H1 (cell line): Measurements from ENCODE around the gene AFG1L. TPM values are rescaled to one million over a fixed set of nuclear protein-coding genes. Genes with fewer than 3 reads are reported as not detected.

Source experiments
- CTCF ChIA-PET: fragments of 300-600 bp; sonication (Branson Sonifier 250); formaldehyde crosslinking; loops from one replicate; lab custom pipeline; 2021; ENCODE audit not compliant: partially characterized antibody; lab: Charles Lee
- POLR2A ChIA-PET: fragments of 300-600 bp; sonication (Branson Sonifier 250); formaldehyde crosslinking; loops from one replicate; lab custom pipeline; 2021; ENCODE audit warnings: inconsistent platforms; ENCODE audit not compliant: partially characterized antibody; lab: Charles Lee
- DNase-seq, 2 experiments: peaks; one replicate each; pipeline versions ENCODE4 v3.0.0 to v3.0.0-alpha.2; 2010 to 2022; ENCODE audit warnings: low spot score in 2 of 2, low read depth in 1 of 2, mixed read lengths in 1 of 2
- FAIRE-seq: peaks from 2 replicates; lab custom pipeline; 2011; peaks lifted over from hg19 to GRCh38; lab: Jason Lieb, UNC
- H2AFZ ChIP-seq: 2 replicates; pipeline ENCODE4 v1.8.1; 2012; ENCODE audit warnings: low read length, inconsistent platforms
- H2AK5ac ChIP-seq: 2 replicates; pipeline ENCODE4 v1.6.1; 2013; ENCODE audit warnings: low read depth, low read length
- H2BK120ac ChIP-seq: replicated peaks from 2 replicates; pipeline ENCODE3; 2013; ENCODE audit warnings: low read depth, low read length, inconsistent platforms
- H2BK12ac ChIP-seq: 2 replicates; pipeline ENCODE4 v1.6.1; 2013; ENCODE audit warnings: low read depth, low read length
- H2BK15ac ChIP-seq: 2 replicates; pipeline ENCODE4 v1.6.1; 2013; ENCODE audit warnings: low read length
- H2BK20ac ChIP-seq: 2 replicates; pipeline ENCODE4 v1.6.1; 2013; ENCODE audit warnings: low read length
- H2BK5ac ChIP-seq: 2 replicates; pipeline ENCODE4 v1.6.1; 2013; ENCODE audit warnings: low read depth, low read length
- H3K14ac ChIP-seq: 2 replicates; pipeline ENCODE4 v1.6.1; 2013; ENCODE audit warnings: inconsistent platforms; ENCODE audit not compliant: insufficient read length
- H3K18ac ChIP-seq: 2 replicates; pipeline ENCODE4 v1.6.1; 2013; ENCODE audit warnings: low read length; ENCODE audit errors: extremely low read depth
- H3K23ac ChIP-seq: 2 replicates; pipeline ENCODE4 v1.6.1; 2013; ENCODE audit warnings: inconsistent platforms; ENCODE audit not compliant: insufficient read length
- H3K23me2 ChIP-seq: 2 replicates; pipeline ENCODE4 v1.6.1; 2013; ENCODE audit warnings: low read depth, low read length
- H3K27ac ChIP-seq: 2 replicates; pipeline ENCODE4 v1.6.1; 2011; ENCODE audit warnings: low read depth, low read length, inconsistent platforms
- H3K27me3 ChIP-seq, 4 experiments: replicated peaks in 1 of 4; 1 replicate in 1 of 4; 2 replicates in 3 of 4; pipeline versions ENCODE4 v1.6.1 to v1.8.1; 2011 to 2013; ENCODE audit warnings: low read length in 3 of 4, mild to moderate bottlenecking in 3 of 4, inconsistent platforms in 2 of 4, mixed read lengths in 2 of 4, moderate library complexity in 1 of 4; ENCODE audit not compliant: control insufficient read depth in 3 of 4, insufficient read depth in 3 of 4; ENCODE audit errors: extremely low read depth in 1 of 4
- H3K36me3 ChIP-seq, 4 experiments: 2 replicates each; pipeline versions ENCODE4 v1.6.1 to v1.8.1; 2011 to 2013; ENCODE audit warnings: mild to moderate bottlenecking in 4 of 4, low read length in 3 of 4, moderate library complexity in 2 of 4, control low read depth in 1 of 4, inconsistent platforms in 1 of 4; ENCODE audit not compliant: insufficient read depth in 4 of 4, control insufficient read depth in 2 of 4
- H3K4ac ChIP-seq: replicated peaks from 2 replicates; pipeline ENCODE3; 2013; ENCODE audit warnings: low read length, low read depth, mixed read lengths, inconsistent platforms; ENCODE audit not compliant: insufficient read length
- H3K4me1 ChIP-seq, 4 experiments: replicated peaks in 1 of 4; 1 replicate in 1 of 4; 2 replicates in 3 of 4; pipeline versions ENCODE4 v1.6.1 to v1.8.1; 2011 to 2013; ENCODE audit warnings: low read length in 3 of 4, inconsistent platforms in 2 of 4, mixed read lengths in 1 of 4; ENCODE audit not compliant: insufficient read depth in 4 of 4, control insufficient read depth in 3 of 4
- H3K4me2 ChIP-seq, 2 experiments: 2 replicates each; pipeline versions ENCODE4 v1.6.1 to v1.8.1; 2011 to 2013; ENCODE audit warnings: low read depth in 2 of 2, low read length in 2 of 2, control low read depth in 1 of 2, inconsistent platforms in 1 of 2, mild to moderate bottlenecking in 1 of 2; ENCODE audit not compliant: insufficient read depth in 1 of 2
- H3K4me3 ChIP-seq, 4 experiments: fragments of 200-600, 300-600 bp in 1 of 4; sonication (generic), shearing (Covaris generic), sonication (Bioruptor Twin) in 1 of 4; 2 replicates each; pipeline versions ENCODE4 v1.5.1 to v1.8.1; 2011 to 2016; ENCODE audit warnings: low read length in 4 of 4, low read depth in 3 of 4, control low read depth in 2 of 4, inconsistent platforms in 2 of 4, mild to moderate bottlenecking in 2 of 4, mixed read lengths in 1 of 4, moderate library complexity in 1 of 4; ENCODE audit not compliant: insufficient read depth in 2 of 4; ENCODE audit errors: extremely low read depth in 1 of 4
- H3K56ac ChIP-seq: replicated peaks from 2 replicates; pipeline ENCODE3; 2013; ENCODE audit warnings: low read depth, mild to moderate bottlenecking, mixed read lengths, low read length, inconsistent platforms; ENCODE audit not compliant: insufficient read length
- H3K79me1 ChIP-seq: 2 replicates; pipeline ENCODE4 v1.6.1; 2013; ENCODE audit warnings: low read depth, low read length, control low read depth
- H3K79me2 ChIP-seq, 2 experiments: 2 replicates each; pipeline versions ENCODE4 v1.6.1 to v1.8.1; 2012 to 2013; ENCODE audit warnings: low read length in 2 of 2, mild to moderate bottlenecking in 2 of 2, inconsistent platforms in 1 of 2; ENCODE audit not compliant: insufficient read depth in 2 of 2, control insufficient read depth in 1 of 2
- H3K9ac ChIP-seq, 4 experiments: replicated peaks in 1 of 4; 1 replicate in 1 of 4; 2 replicates in 3 of 4; pipeline versions ENCODE4 v1.6.1 to v1.8.1; 2011 to 2013; ENCODE audit warnings: low read depth in 3 of 4, low read length in 3 of 4, control low read depth in 2 of 4, mild to moderate bottlenecking in 2 of 4, moderate library complexity in 2 of 4, inconsistent platforms in 1 of 4; ENCODE audit errors: extremely low read depth in 1 of 4
- H3K9me3 ChIP-seq, 2 experiments: 2 replicates each; pipeline versions ENCODE4 v1.6.1 to v1.8.1; 2012 to 2013; ENCODE audit warnings: mild to moderate bottlenecking in 2 of 2, moderate library complexity in 2 of 2, control low read depth in 1 of 2, inconsistent platforms in 1 of 2, low read depth in 1 of 2, low read length in 1 of 2, mixed read lengths in 1 of 2; ENCODE audit not compliant: insufficient read depth in 2 of 2
- H4K20me1 ChIP-seq, 2 experiments: replicated peaks in 1 of 2; 2 replicates each; pipeline versions ENCODE3 to v1.8.1; 2011 to 2013; ENCODE audit warnings: inconsistent platforms in 2 of 2, low read length in 2 of 2, mild to moderate bottlenecking in 1 of 2; ENCODE audit not compliant: insufficient read depth in 2 of 2, control insufficient read depth in 1 of 2
- H4K5ac ChIP-seq: 2 replicates; pipeline ENCODE4 v1.6.1; 2013; ENCODE audit warnings: low read length, low read depth, mixed read lengths, inconsistent platforms; ENCODE audit not compliant: insufficient read length
- H4K8ac ChIP-seq: 2 replicates; pipeline ENCODE4 v1.8.0; 2013; ENCODE audit warnings: mild to moderate bottlenecking, moderate library complexity, low read length, inconsistent platforms; ENCODE audit not compliant: insufficient read depth; ENCODE audit errors: extremely low read depth
- H4K91ac ChIP-seq: replicated peaks from 2 replicates; pipeline ENCODE3; 2013; ENCODE audit warnings: low read length, mixed read lengths, inconsistent platforms; ENCODE audit not compliant: insufficient read length
- ATF2 ChIP-seq: IDR thresholded peaks from 2 replicates; pipeline ENCODE4 v1.6.1; 2012; ENCODE audit warnings: low read length, inconsistent platforms
- FOSL1 ChIP-seq: IDR thresholded peaks from 2 replicates; pipeline ENCODE4 v1.6.1; 2011; ENCODE audit warnings: mild to moderate bottlenecking, low read depth, low read length, moderate library complexity; ENCODE audit not compliant: insufficient read depth
- GABPA ChIP-seq: IDR thresholded peaks from 2 replicates; pipeline ENCODE4 v1.6.1; 2011; ENCODE audit warnings: mild to moderate bottlenecking, low read length, moderate library complexity, borderline replicate concordance; ENCODE audit not compliant: insufficient read depth
- KDM4A ChIP-seq: IDR thresholded peaks from one replicate; pipeline ENCODE4 v1.7.1; 2012; ENCODE audit warnings: low read depth, mild to moderate bottlenecking, moderate library complexity, low read length, inconsistent platforms; ENCODE audit not compliant: severe bottlenecking
- POLR2AphosphoS5 ChIP-seq: IDR thresholded peaks from 2 replicates; pipeline ENCODE4 v1.6.1; 2011; ENCODE audit warnings: low read depth, low read length
- RBBP5 ChIP-seq: IDR thresholded peaks from 2 replicates; pipeline ENCODE4 v1.7.1; 2012; ENCODE audit warnings: low read depth, mild to moderate bottlenecking, inconsistent platforms, low read length, moderate library complexity, borderline replicate concordance
- RFX5 ChIP-seq: IDR thresholded peaks from 2 replicates; pipeline ENCODE4 v1.6.1; 2011; ENCODE audit warnings: low read depth, low read length, improper control_type of control experiment, borderline replicate concordance
- RXRA ChIP-seq: IDR thresholded peaks from 2 replicates; pipeline ENCODE4 v1.6.1; 2011; ENCODE audit warnings: low read depth, mild to moderate bottlenecking, low read length, moderate library complexity; ENCODE audit not compliant: insufficient read depth
- SAP30 ChIP-seq: fragments of 300-600 bp; sonication (generic); IDR thresholded peaks from 2 replicates; pipeline ENCODE4 v1.7.1; 2012; ENCODE audit warnings: low read length, moderate library complexity, mild to moderate bottlenecking, inconsistent platforms; ENCODE audit not compliant: insufficient read depth, insufficient replicate concordance
- TAF7 ChIP-seq: optimal IDR thresholded peaks from 2 replicates; pipeline ENCODE3; 2011; ENCODE audit warnings: low read depth, mild to moderate bottlenecking, inconsistent platforms, low read length, moderate library complexity, borderline replicate concordance
- TCF12 ChIP-seq: IDR thresholded peaks from 2 replicates; pipeline ENCODE4 v1.6.1; 2011; ENCODE audit warnings: low read depth, mild to moderate bottlenecking, low read length
- WGBS, 2 experiments: shearing (Covaris generic) in 1 of 2; methylation state at CpG; one replicate each; pipeline versions ENCODE4 v1.1.6 to v1.1.7; 2013 to 2015; ENCODE audit warnings: low lambda C conversion rate in 2 of 2, mixed read lengths in 2 of 2, inconsistent platforms in 1 of 2, low coverage in 1 of 2, missing lambda C conversion rate in 1 of 2; ENCODE audit not compliant: insufficient replicate concordance in 2 of 2, insufficient coverage in 1 of 2, insufficient read length in 1 of 2; ENCODE audit errors: extremely low coverage in 1 of 2, missing lambda C conversion rate in 1 of 2; 5-methylcytosine and 5-hydroxymethylcytosine counted together
- polyA plus RNA-seq, 7 experiments: library from polyadenylated mRNA; depleted of rRNA in 3 of 7; stranded (reverse) in 5 of 7; unstranded in 2 of 7; fragments of >200 nt in 5 of 7; fragments of 200-250 nt in 2 of 7; gene quantifications; 1 replicate in 5 of 7; 2 replicates in 1 of 7; 4 replicates in 1 of 7; pipeline versions ENCODE4 v1.2.1 to v1.2.3, GENCODE V29; 2011 to 2013; ENCODE audit warnings: missing spikeins in 2 of 7, mixed read lengths in 2 of 7
- total RNA-seq: library from RNA; stranded (reverse); fragmentation: NEBNext Ultra II Directional; extraction: Animal tissue kit (Norgen Biotek cat#: 25700); gene quantifications from 2 replicates; pipeline ENCODE4 v1.2.1, GENCODE V29; 2021

AFG1L gene
- total and polyA plus RNA-seq, 2 of the 8 experiments (the other 6 are each of a cell fraction or from before 2014, with no cell fraction given) = 0.98 to 5.7 TPM

- Histone ChIP-seq H3K23ac (no peak overlapping the region), H2BK5ac (no peak overlapping the region), H3K56ac (no peak overlapping the region), H3K23me2 (no peaks in the 10 kb centered on the region; the same call in 1 of the 2 replicates), H3K9me3 (no peaks in the 10 kb centered on the region), H4K5ac (no peak overlapping the region), H3K79me2 (no peaks in the 10 kb centered on the region), H2AFZ (no peak overlapping the region), H4K20me1 (no peaks in the 10 kb centered on the region), H3K4me2 (no peak overlapping the region), H3K9ac (no peak overlapping the region), H3K27me3 (no peaks in the 10 kb centered on the region), H3K4me1 (no peaks in the 10 kb centered on the region), H3K4ac (no peak overlapping the region), H3K36me3 (no peaks in the 10 kb centered on the region), H2AK5ac (no peak overlapping the region), H3K18ac (no peak overlapping the region), H4K91ac (no peak overlapping the region), H4K8ac (no peak overlapping the region), H2BK15ac (no peak overlapping the region), H3K14ac (no peak overlapping the region), H2BK20ac (no peak overlapping the region), H3K27ac (no peak overlapping the region), H2BK12ac (no peak overlapping the region), H3K79me1 (no peaks in the 10 kb centered on the region), H3K4me3 (no peak overlapping the region), H2BK120ac (no peak overlapping the region)
- ChIA-PET POLR2A (no interaction called here), CTCF (no interaction called here)
- 88% methylated on average over 3 of the region's 4 CpGs; no CpG with 5 or more reads in 1 of the 2 experiments for WGBS, 2 experiments
- no peak for DNase-seq
- FAIRE-seq = no peak
- TF ChIP-seq RXRA (no peak), ATF2 (no peak), TAF7 (no peak), RBBP5 (no peak), FOSL1 (no peak), POLR2AphosphoS5 (no peak), GABPA (no peak), KDM4A (no peak), SAP30 (no peak), RFX5 (no peak), TCF12 (no peak)
These were observed 8.5 kb upstream of the AFG1L start for GRCh38 chr6:108286366-108286765.
